Muscle of arm (tissue), 14 donors: ENCODE measurements around the gene SANBR. TPM values are rescaled to one million over a fixed set of nuclear protein-coding genes. Genes with fewer than 3 reads are reported as not detected.
"Not testable (repeated sequence)": the region's sequence is repeated elsewhere in the genome, so short reads cannot be mapped to it uniquely, and the experiment has no call there.

Experiments
- DNase-seq: peaks from one replicate; pipeline ENCODE4 v3.0.0-alpha.2; 2013
- long read RNA-seq, 11 donors: transcript quantifications; one replicate each; lab custom pipeline, GENCODE V29; 2026
- polyA plus RNA-seq, 12 donors: library from polyadenylated mRNA; unstranded; fragments of 120-200 nt; gene quantifications; one replicate each; pipeline ENCODE4 v1.2.1, GENCODE V29; 2013; ENCODE audit not compliant: insufficient read length in 12 of 12

The SANBR gene
- polyA plus RNA-seq = 10 to 100 TPM in 9 of 12 donors, 1 to 10 TPM in 2, not detected in 1; 8.9 to 31.1 (median 13.3) TPM
- long read RNA-seq, donor 1 = 0 reads
- long read RNA-seq, donor 2, full-length matches to known transcripts = 1 of 1 reads
- long read RNA-seq, donor 2, partial matches to known transcripts = 0 of 1 reads
- long read RNA-seq, donor 2, other reads (novel, unspliced or antisense) = 0 of 1 reads
- long read RNA-seq, donor 3 = 0 reads
- long read RNA-seq, donor 4 = 0 reads
- long read RNA-seq, donor 5 = 0 reads
- long read RNA-seq, donor 6 = 0 reads
- long read RNA-seq, donor 7 = 0 reads
- long read RNA-seq, donor 8, full-length matches to known transcripts = 2 of 2 reads
- long read RNA-seq, donor 8, partial matches to known transcripts = 0 of 2 reads
- long read RNA-seq, donor 8, other reads (novel, unspliced or antisense) = 0 of 2 reads
- long read RNA-seq, donor 9 = 0 reads
- long read RNA-seq, donor 10 = 0 reads
- long read RNA-seq, donor 11, full-length matches to known transcripts = 1 of 1 reads
- long read RNA-seq, donor 11, partial matches to known transcripts = 0 of 1 reads
- long read RNA-seq, donor 11, other reads (novel, unspliced or antisense) = 0 of 1 reads

GRCh38 chr2:61065714-61066709, at the start of gene SANBR:
SANBR (plus strand) TSS chr2:61065871; CDS start chr2:61070351, 4,480 bp downstream.
- peak; percentile 69 for DNase-seq

- DNase-seq = no peak
Measured at GRCh38 chr2:61015976-61016375, 49.7 kb upstream of the SANBR start.

GRCh38 chr2:61016392-61017002, 49.2 kb upstream of the SANBR start:
- no peak for DNase-seq

- DNase-seq = peak; percentile 87
Measured at GRCh38 chr2:61017003-61017555, 48.6 kb upstream of the SANBR start.

- peak; percentile 43 for DNase-seq
Measured at GRCh38 chr2:61017556-61018317, 47.9 kb upstream of the SANBR start, which contains the start of the genes PEX13 and PUS10. PEX13 (plus strand) TSS chr2:61017720; CDS start chr2:61017760, 40 bp downstream. PUS10 (minus strand) TSS chr2:61018255; CDS start chr2:61011890, 6,365 bp downstream.

- no peak for DNase-seq
Measured at GRCh38 chr2:61018318-61018755, 47.3 kb upstream of the SANBR start.

GRCh38 chr2:61018798-61019197, 46.9 kb upstream of the SANBR start:
- no peak for DNase-seq

GRCh38 chr2:61021228-61021660, 44.4 kb upstream of the SANBR start:
- no peak for DNase-seq

- no peak for DNase-seq
Measured at GRCh38 chr2:61023670-61024069, 42.0 kb upstream of the SANBR start.

GRCh38 chr2:61029533-61029932, 36.1 kb upstream of the SANBR start:
- no peak for DNase-seq

GRCh38 chr2:61034592-61034991, 31.1 kb upstream of the SANBR start:
- not testable (repeated sequence) for DNase-seq

- DNase-seq = not testable (repeated sequence)
Measured at GRCh38 chr2:61036643-61037042, 29.0 kb upstream of the SANBR start.

GRCh38 chr2:61042807-61043206, 22.9 kb upstream of the SANBR start:
- DNase-seq = no peak

- no peak for DNase-seq
Measured at GRCh38 chr2:61044636-61045035, 21.0 kb upstream of the SANBR start.

- DNase-seq = no peak
Measured at GRCh38 chr2:61045226-61045625, 20.4 kb upstream of the SANBR start.

- DNase-seq = no peak
Measured at GRCh38 chr2:61045999-61046398, 19.7 kb upstream of the SANBR start.

GRCh38 chr2:61055557-61055956, 10.1 kb upstream of the SANBR start:
- no peak for DNase-seq

GRCh38 chr2:61057562-61057961, 8.1 kb upstream of the SANBR start:
- DNase-seq = no peak

GRCh38 chr2:61059382-61059781, 6.3 kb upstream of the SANBR start:
- DNase-seq = no peak

- DNase-seq = no peak
Measured at GRCh38 chr2:61074100-61074499, 8.4 kb downstream of the SANBR start.
